HepG2 (cell line): ENCODE data around the gene CHN2. TPM values are rescaled to one million over a fixed set of nuclear protein-coding genes. Genes with fewer than 3 reads are reported as not detected.

Experiments used
- ATAC-seq: fragments of 200-7000 bp; cut with Tn5 transposase; 3 replicates; pipeline ENCODE4 v1.9.1; 2020; ENCODE audit warnings: mild to moderate bottlenecking, moderate library complexity
- BruUV-seq: library from RNA; stranded (reverse); fragments of 400-500 nt; replicated peaks from 2 replicates; lab custom pipeline; 2021; lab: Mats Ljungman, UMichigan
- CTCF ChIA-PET: fragments of 300-600 bp; formaldehyde crosslinking; extraction: SDS; loops from one replicate; lab custom pipeline; 2021; ENCODE audit warnings: low total read pairs, inconsistent platforms, low intra/inter-chr PET ratio; lab: Yijun Ruan, JAX
- POLR2A ChIA-PET: fragments of 350-600 bp; sonication (Branson Sonifier 250); formaldehyde crosslinking; loops from one replicate; lab custom pipeline; 2020; ENCODE audit warnings: antibody characterized with exemption, inconsistent platforms; lab: Yijun Ruan, JAX
- DNase-seq: peaks from one replicate; pipeline ENCODE4 v3.0.0-alpha.2; 2015; ENCODE audit warnings: low spot score
- FAIRE-seq: peaks from 3 replicates; lab custom pipeline; 2011; peaks lifted over from hg19 to GRCh38; lab: Jason Lieb, UNC
- H2AFZ ChIP-seq: one replicate; pipeline ENCODE4 v1.6.1; 2011; ENCODE audit warnings: low read length, inconsistent platforms
- H3K27ac ChIP-seq: fragments of 300-600 bp; 3 replicates; pipeline ENCODE4 v1.8.0; 2011; ENCODE audit warnings: mixed run types, mild to moderate bottlenecking, mixed read lengths, low read length, inconsistent platforms; ENCODE audit not compliant: insufficient read depth; ENCODE audit errors: extremely low read length
- H3K27me3 ChIP-seq, 2 experiments: fragments of 200-600 bp in 1 of 2; 2 replicates in 1 of 2; 3 replicates in 1 of 2; pipeline versions ENCODE4 v1.6.0 to v1.8.0; 2011; ENCODE audit warnings: low read length in 2 of 2, mild to moderate bottlenecking in 2 of 2, moderate library complexity in 2 of 2, inconsistent platforms in 1 of 2; ENCODE audit not compliant: insufficient read depth in 2 of 2, control insufficient read depth in 1 of 2
- H3K36me3 ChIP-seq, 2 experiments: fragments of 200-600 bp in 1 of 2; replicated peaks in 1 of 2; 2 replicates in 1 of 2; 3 replicates in 1 of 2; pipeline versions ENCODE4 v1.5.1 to v1.8.0; 2011; ENCODE audit warnings: low read length in 2 of 2, inconsistent platforms in 1 of 2; ENCODE audit not compliant: insufficient read depth in 2 of 2, control insufficient read depth in 1 of 2
- H3K4me1 ChIP-seq: 2 replicates; pipeline ENCODE4 v1.5.1; 2012; ENCODE audit warnings: low read length, inconsistent platforms; ENCODE audit not compliant: insufficient read depth
- H3K4me2 ChIP-seq: 2 replicates; pipeline ENCODE4 v1.6.0; 2011; ENCODE audit warnings: low read depth, low read length, inconsistent platforms
- H3K4me3 ChIP-seq, 3 experiments: fragments of 200-600 bp in 1 of 3; sonication (generic), shearing (Covaris generic) in 1 of 3; replicated peaks in 1 of 3; 2 replicates each; pipeline ENCODE4 v1.5.1; 2011 to 2016; ENCODE audit warnings: low read length in 3 of 3, inconsistent platforms in 2 of 3, low read depth in 2 of 3, mild to moderate bottlenecking in 2 of 3, control low read depth in 1 of 3, mixed read lengths in 1 of 3; ENCODE audit not compliant: insufficient read depth in 1 of 3
- H3K79me2 ChIP-seq: one replicate; pipeline ENCODE4 v1.6.1; 2011; ENCODE audit warnings: low read length, inconsistent platforms; ENCODE audit not compliant: insufficient read depth
- H3K9ac ChIP-seq: 2 replicates; pipeline ENCODE4 v1.6.0; 2011; ENCODE audit warnings: mild to moderate bottlenecking, low read depth, low read length, inconsistent platforms; ENCODE audit not compliant: insufficient read depth
- H3K9me3 ChIP-seq: 2 replicates; pipeline ENCODE4 v1.5.1; 2012; ENCODE audit warnings: mild to moderate bottlenecking, low read length
- H4K20me1 ChIP-seq: 2 replicates; pipeline ENCODE4 v1.6.0; 2011; ENCODE audit warnings: inconsistent platforms, mild to moderate bottlenecking, low read length, moderate library complexity; ENCODE audit not compliant: insufficient read depth
- CCDC6 ChIP-seq: sonication (generic); formaldehyde crosslinking; IDR thresholded peaks from 2 replicates; pipeline ENCODE4 v1.8.1; 2022; ENCODE audit warnings: mild to moderate bottlenecking, missing genetic modification reagents, moderate library complexity
- ELF4 ChIP-seq: sonication (generic); formaldehyde crosslinking; IDR thresholded peaks from 2 replicates; pipeline ENCODE4 v1.5.0; 2020; ENCODE audit warnings: missing genetic modification reagents, mild to moderate bottlenecking, moderate library complexity, borderline replicate concordance
- GATAD1 ChIP-seq: IDR thresholded peaks from 2 replicates; pipeline ENCODE4 v1.6.1; 2016; ENCODE audit warnings: missing genetic modification reagents, missing compliant biosample characterization
- JUNB ChIP-seq: sonication (generic); formaldehyde crosslinking; IDR thresholded peaks from 2 replicates; pipeline ENCODE4 v1.8.0; 2022; ENCODE audit warnings: missing genetic modification reagents, mild to moderate bottlenecking, borderline replicate concordance
- MAZ ChIP-seq, 2 experiments: sonication (generic) in 1 of 2; formaldehyde crosslinking in 1 of 2; IDR thresholded peaks; 2 replicates each; pipeline versions ENCODE4 v1.5.0 to v1.6.1; 2012 to 2020; ENCODE audit warnings: low read depth in 2 of 2, mild to moderate bottlenecking in 2 of 2, borderline replicate concordance in 1 of 2, improper control_type of control experiment in 1 of 2, low read length in 1 of 2, missing genetic modification reagents in 1 of 2, moderate library complexity in 1 of 2
- MXI1 ChIP-seq: IDR thresholded peaks from 3 replicates; pipeline ENCODE4 v1.6.1; 2012; ENCODE audit warnings: low read depth, low read length, inconsistent platforms, borderline replicate concordance
- NFE2 ChIP-seq: sonication (generic); formaldehyde crosslinking; IDR thresholded peaks from 2 replicates; pipeline ENCODE4 v1.4.0; 2020; ENCODE audit warnings: missing genetic modification reagents
- POGZ ChIP-seq: sonication (generic); formaldehyde crosslinking; IDR thresholded peaks from 2 replicates; pipeline ENCODE4 v1.4.0; 2020; ENCODE audit warnings: mild to moderate bottlenecking, missing genetic modification reagents
- SAFB2 ChIP-seq: sonication (generic); formaldehyde crosslinking; IDR thresholded peaks from 2 replicates; pipeline ENCODE4 v1.5.1; 2020; ENCODE audit warnings: missing genetic modification reagents, low read depth, mild to moderate bottlenecking, borderline replicate concordance
- WIZ ChIP-seq: sonication (generic); formaldehyde crosslinking; IDR thresholded peaks from 2 replicates; pipeline ENCODE4 v1.5.1; 2020; ENCODE audit warnings: mild to moderate bottlenecking, missing genetic modification reagents
- ZNF367 ChIP-seq: sonication (generic); formaldehyde crosslinking; IDR thresholded peaks from 2 replicates; pipeline ENCODE4 v1.4.0; 2020; ENCODE audit warnings: missing genetic modification reagents, borderline replicate concordance
- ZNF441 ChIP-seq: sonication (generic); formaldehyde crosslinking; IDR thresholded peaks from 2 replicates; pipeline ENCODE4 v1.7.0; 2021; ENCODE audit warnings: missing genetic modification reagents, borderline replicate concordance
- ZNF570 ChIP-seq: sonication (generic); formaldehyde crosslinking; IDR thresholded peaks from 2 replicates; pipeline ENCODE4 v1.4.0; 2020; ENCODE audit warnings: mild to moderate bottlenecking, missing genetic modification reagents, borderline replicate concordance
- ZNF7 ChIP-seq: IDR thresholded peaks from 2 replicates; pipeline ENCODE4 v1.6.1; 2016; ENCODE audit warnings: missing biosample characterization, missing genetic modification reagents
- ZNF788 ChIP-seq: sonication (generic); formaldehyde crosslinking; IDR thresholded peaks from 2 replicates; pipeline ENCODE4 v1.5.0; 2020; ENCODE audit warnings: mild to moderate bottlenecking, missing genetic modification reagents, borderline replicate concordance
- WGBS: methylation state at CpG from one replicate; pipeline ENCODE4 v1.1.6; 2017; ENCODE audit warnings: low lambda C conversion rate; 5-methylcytosine and 5-hydroxymethylcytosine counted together
- in situ Hi-C: cut with HindIII; loops from 2 replicates; pipeline ENCODE4 v1.10.0; 2017; ENCODE audit warnings: low pct_unique_long_range_greater_than_20kb; ENCODE audit not compliant: extremely low pct_ligation_motif_present
- intact Hi-C: fragments of 100-400 bp; cut with micrococcal nuclease; formaldehyde crosslinking; loops from one replicate; pipeline ENCODE4 v1.10.0; 2022; ENCODE audit not compliant: unreplicated experiment
- polyA plus RNA-seq, 8 experiments: library from polyadenylated mRNA; depleted of rRNA in 3 of 8; stranded (reverse) in 7 of 8; unstranded in 1 of 8; fragments of >200 nt; fragmentation: Illumina TruSeq in 4 of 8; extraction: Trizol in 4 of 8; gene quantifications; 2 replicates each; pipeline versions ENCODE4 v1.2.1 to v1.2.3, GENCODE V29; 2011 to 2016; ENCODE audit warnings: low read depth in 4 of 8, missing spikeins in 1 of 8, mixed read lengths in 1 of 8; ENCODE audit not compliant: insufficient read depth in 1 of 8
- total RNA-seq, 5 experiments: library from RNA; depleted of rRNA; stranded (reverse); fragments of >200 nt; fragmentation: Illumina TruSeq; extraction: Trizol; gene quantifications; 2 replicates each; pipeline ENCODE4 v1.2.3, GENCODE V29; 2016; ENCODE audit warnings: low read depth in 1 of 5
- TF ChIP-seq, protein P1 (sequence below): fragments of 450-650 bp; IDR thresholded peaks from 2 replicates; pipeline ENCODE4 v1.6.1; 2017; ENCODE audit warnings: mild to moderate bottlenecking

Gene CHN2
- total and polyA plus RNA-seq, 2 of the 13 experiments (the other 11 are each of a cell fraction or from before 2014, with no cell fraction given): 23.5 to 30.5 TPM

DNA sequence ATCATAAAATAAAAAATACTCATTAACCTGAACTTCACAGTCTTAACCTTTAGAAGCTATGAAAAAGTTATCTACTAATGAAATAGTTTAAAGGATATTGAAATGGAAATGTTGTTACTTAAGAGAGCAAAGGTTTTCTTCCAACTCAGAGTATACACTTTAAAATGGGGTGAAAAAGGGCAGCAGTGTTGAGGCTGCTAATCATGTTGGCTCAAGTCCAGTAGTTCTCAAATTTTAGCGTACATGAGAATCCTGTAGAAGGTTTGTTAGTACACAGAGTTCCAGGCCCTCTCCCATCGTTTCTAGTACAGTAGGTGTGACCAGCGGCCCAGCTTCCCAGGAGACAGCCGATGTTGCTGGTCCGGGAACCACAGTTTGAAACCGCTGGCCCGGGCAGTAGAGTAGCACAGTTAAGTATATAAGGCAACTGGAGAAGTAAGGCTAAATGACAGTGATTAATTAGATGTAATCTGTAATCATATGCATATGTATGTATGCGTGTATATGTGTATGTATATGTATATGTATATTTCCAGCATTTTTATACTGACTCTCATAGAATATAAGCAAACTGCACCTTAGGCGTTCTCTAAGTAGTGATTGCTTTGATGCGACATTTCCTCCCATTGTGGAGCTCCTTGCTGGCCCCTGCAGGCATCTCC lies 221.8 kb downstream of the CHN2 start:
- no peak overlapping the region for H3K27ac ChIP-seq
- ChIA-PET CTCF (no interaction called here), POLR2A (no interaction called here)
- H2AFZ ChIP-seq: no peak overlapping the region
- no TSS peak for BruUV-seq
- no peaks in the 10 kb centered on the region for H3K79me2 ChIP-seq
- H3K36me3 ChIP-seq: peaks cover 0 to 10% of the 10 kb centered on the region in 2 experiments; a peak in 2 of 5 replicates
- no peak for TF ChIP-seq NFE2 (CRISPR knock-in tag)
- TF ChIP-seq MXI1: no peak
- TF ChIP-seq JUNB (CRISPR knock-in tag): no peak
- no peak for TF ChIP-seq WIZ
- intact Hi-C loops (no loop called here), in situ Hi-C loops (no loop called here)
- peaks cover 27% of the 10 kb centered on the region for H3K4me1 ChIP-seq
- no peak for ATAC-seq
- no peak overlapping the region for H3K4me2 ChIP-seq
- no peak overlapping the region for H3K9ac ChIP-seq
- 95% methylated on average over 10 of the region's 10 CpGs for WGBS
- H3K4me3 ChIP-seq: no peak overlapping the region
- no peak for FAIRE-seq
- no peaks in the 10 kb centered on the region for H3K9me3 ChIP-seq
- H3K27me3 ChIP-seq: no peaks in the 10 kb centered on the region
- DNase-seq: no peak
- no peaks in the 10 kb centered on the region for H4K20me1 ChIP-seq

DNA sequence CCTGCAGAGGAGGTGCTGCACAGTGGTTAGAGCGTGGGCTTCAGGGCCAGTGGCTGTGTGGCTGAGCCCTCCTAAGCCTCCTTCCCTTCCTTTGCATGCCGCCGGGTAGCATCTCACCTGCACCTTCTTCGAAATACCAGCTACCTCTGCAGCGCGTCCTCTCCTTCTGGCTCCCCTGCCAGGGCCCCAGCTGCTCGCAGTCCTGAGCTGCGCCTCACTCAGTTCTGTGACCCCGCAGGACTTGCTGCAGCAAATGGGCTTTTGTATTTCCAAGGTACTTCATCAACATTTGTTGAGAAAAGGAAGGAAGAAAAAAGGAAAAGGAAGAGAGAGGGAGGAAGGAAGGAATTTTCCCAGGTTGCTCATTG lies 222.3 kb downstream of the CHN2 start:
- no peaks in the 10 kb centered on the region for H4K20me1 ChIP-seq
- no peak for DNase-seq
- in situ Hi-C loops: no loop called here
- H3K27me3 ChIP-seq: no peaks in the 10 kb centered on the region
- POLR2A ChIA-PET: no interaction called here
- CTCF ChIA-PET: no interaction called here
- H3K27ac ChIP-seq: no peak overlapping the region
- H3K4me2 ChIP-seq: no peak overlapping the region
- H3K9ac ChIP-seq: no peak overlapping the region
- no peak for FAIRE-seq
- no peak overlapping the region for H3K4me3 ChIP-seq
- ATAC-seq: no peak
- no TSS peak for BruUV-seq
- 94% methylated on average over 9 of the region's 9 CpGs for WGBS
- H3K79me2 ChIP-seq: no peaks in the 10 kb centered on the region
- H2AFZ ChIP-seq: no peak overlapping the region
- peaks cover 22% of the 10 kb centered on the region for H3K4me1 ChIP-seq
- H3K9me3 ChIP-seq: no peaks in the 10 kb centered on the region
- peaks cover 0 to 7% of the 10 kb centered on the region in 2 experiments; a peak in 1 of 5 replicates for H3K36me3 ChIP-seq
- intact Hi-C loops: no loop called here
- TF ChIP-seq ELF4 (CRISPR knock-in tag) (no peak), ZNF570 (no peak), SAFB2 (no peak), MAZ (IDR thresholded peaks at IDR 0.05; ENCODE audit: borderline replicate concordance, low read depth, low read length) (no peak), MAZ (CRISPR knock-in tag; IDR thresholded peaks at IDR 0.05; ENCODE audit: low read depth) (no peak), POGZ (CRISPR knock-in tag) (no peak), ZNF441 (no peak), CCDC6 (CRISPR knock-in tag) (no peak), ZNF788 (CRISPR knock-in tag) (no peak), ZNF367 (CRISPR knock-in tag) (no peak), GATAD1 (no peak), ZNF7 (no peak)
- TF ChIP-seq, protein P1, sequence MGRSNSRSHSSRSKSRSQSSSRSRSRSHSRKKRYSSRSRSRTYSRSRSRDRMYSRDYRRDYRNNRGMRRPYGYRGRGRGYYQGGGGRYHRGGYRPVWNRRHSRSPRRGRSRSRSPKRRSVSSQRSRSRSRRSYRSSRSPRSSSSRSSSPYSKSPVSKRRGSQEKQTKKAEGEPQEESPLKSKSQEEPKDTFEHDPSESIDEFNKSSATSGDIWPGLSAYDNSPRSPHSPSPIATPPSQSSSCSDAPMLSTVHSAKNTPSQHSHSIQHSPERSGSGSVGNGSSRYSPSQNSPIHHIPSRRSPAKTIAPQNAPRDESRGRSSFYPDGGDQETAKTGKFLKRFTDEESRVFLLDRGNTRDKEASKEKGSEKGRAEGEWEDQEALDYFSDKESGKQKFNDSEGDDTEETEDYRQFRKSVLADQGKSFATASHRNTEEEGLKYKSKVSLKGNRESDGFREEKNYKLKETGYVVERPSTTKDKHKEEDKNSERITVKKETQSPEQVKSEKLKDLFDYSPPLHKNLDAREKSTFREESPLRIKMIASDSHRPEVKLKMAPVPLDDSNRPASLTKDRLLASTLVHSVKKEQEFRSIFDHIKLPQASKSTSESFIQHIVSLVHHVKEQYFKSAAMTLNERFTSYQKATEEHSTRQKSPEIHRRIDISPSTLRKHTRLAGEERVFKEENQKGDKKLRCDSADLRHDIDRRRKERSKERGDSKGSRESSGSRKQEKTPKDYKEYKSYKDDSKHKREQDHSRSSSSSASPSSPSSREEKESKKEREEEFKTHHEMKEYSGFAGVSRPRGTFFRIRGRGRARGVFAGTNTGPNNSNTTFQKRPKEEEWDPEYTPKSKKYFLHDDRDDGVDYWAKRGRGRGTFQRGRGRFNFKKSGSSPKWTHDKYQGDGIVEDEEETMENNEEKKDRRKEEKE: no peak
